Ammon's horn (tissue), 1 donor: ENCODE data around the gene MAP3K10.

Experiments
- DNase-seq: peaks from one replicate; pipeline ENCODE4 v3.0.0-alpha.2; 2016; ENCODE audit warnings: low spot score

MAP3K10 gene

GRCh38 chr19:40174092-40174491, 17.1 kb upstream of the MAP3K10 start:
- DNase-seq, result no peak

- DNase-seq, result no peak
Observed at GRCh38 chr19:40175820-40176219, 15.4 kb upstream of the MAP3K10 start.

GRCh38 chr19:40177286-40178070, 13.7 kb upstream of the MAP3K10 start:
- DNase-seq, result no peak

- DNase-seq, result no peak
Observed at GRCh38 chr19:40178756-40179155, 12.5 kb upstream of the MAP3K10 start.

GRCh38 chr19:40184273-40184672, 7.0 kb upstream of the MAP3K10 start:
- DNase-seq, result no peak

GRCh38 chr19:40191836-40192646, 815 bp downstream of the MAP3K10 start:
- no peak for DNase-seq

- DNase-seq, result no peak
Observed at GRCh38 chr19:40192758-40193586, 1.7 kb downstream of the MAP3K10 start.

- DNase-seq, result no peak
Observed at GRCh38 chr19:40193587-40193849, 2.3 kb downstream of the MAP3K10 start.

GRCh38 chr19:40198272-40198990, 7.2 kb downstream of the MAP3K10 start:
- no peak for DNase-seq

GRCh38 chr19:40200341-40201099, 9.3 kb downstream of the MAP3K10 start:
- DNase-seq, result no peak

- DNase-seq, result no peak
Observed at GRCh38 chr19:40204381-40204780, 13.2 kb downstream of the MAP3K10 start.

GRCh38 chr19:40205760-40206159, 14.5 kb downstream of the MAP3K10 start:
- DNase-seq, result no peak

- no peak for DNase-seq
Observed at GRCh38 chr19:40208602-40209001, 17.4 kb downstream of the MAP3K10 start.

- no peak for DNase-seq
Observed at GRCh38 chr19:40210889-40211288, 19.7 kb downstream of the MAP3K10 start.

GRCh38 chr19:40213251-40213829, 22.1 kb downstream of the MAP3K10 start:
- no peak for DNase-seq

- no peak for DNase-seq
Observed at GRCh38 chr19:40213882-40214570, 22.8 kb downstream of the MAP3K10 start.

GRCh38 chr19:40214936-40215335, 23.7 kb downstream of the MAP3K10 start:
- DNase-seq, result no peak

GRCh38 chr19:40216013-40216776, 25.0 kb downstream of the MAP3K10 start:
- DNase-seq, result no peak

- DNase-seq, result no peak
Observed at GRCh38 chr19:40216777-40217026, 25.5 kb downstream of the MAP3K10 start.
